GM18511 (cell line): ENCODE data around the gene SEPTIN5.
"Not testable (repeated sequence)": the region's sequence is repeated elsewhere in the genome, so short reads cannot be mapped to it uniquely, and the experiment has no call there.

Experiments used
- ATAC-seq: cut with Tn5 transposase; IDR thresholded peaks from one replicate; pipeline ENCODE4 v1.9.1; 2021; ENCODE audit warnings: mild to moderate bottlenecking, moderate library complexity; ENCODE audit not compliant: unreplicated experiment

SEPTIN5 gene

GRCh38 chr22:19680287-19680881, 33.9 kb upstream of the SEPTIN5 start:
- no peak for ATAC-seq

- ATAC-seq, result no peak
These were observed 33.1 kb upstream of the SEPTIN5 start for GRCh38 chr22:19680911-19681862.

- no peak for ATAC-seq
These were observed 32.4 kb upstream of the SEPTIN5 start for GRCh38 chr22:19681863-19682245.

- ATAC-seq, result no peak
These were observed 27.4 kb upstream of the SEPTIN5 start for GRCh38 chr22:19686946-19687345.

GRCh38 chr22:19687561-19688300, 26.6 kb upstream of the SEPTIN5 start:
- ATAC-seq, result no peak

GRCh38 chr22:19688301-19689290, 25.7 kb upstream of the SEPTIN5 start:
- ATAC-seq, result no peak

GRCh38 chr22:19689408-19689807, 24.9 kb upstream of the SEPTIN5 start:
- ATAC-seq, result no peak

- no peak for ATAC-seq
These were observed 23.1 kb upstream of the SEPTIN5 start for GRCh38 chr22:19691007-19691720.

GRCh38 chr22:19691721-19692341, 22.5 kb upstream of the SEPTIN5 start:
- ATAC-seq, result no peak

- ATAC-seq, result no peak
These were observed 20.7 kb upstream of the SEPTIN5 start for GRCh38 chr22:19693581-19693980.

- no peak for ATAC-seq
These were observed 20.2 kb upstream of the SEPTIN5 start for GRCh38 chr22:19693981-19694670.

GRCh38 chr22:19694696-19695095, 19.6 kb upstream of the SEPTIN5 start:
- no peak for ATAC-seq

GRCh38 chr22:19696504-19697276, 17.6 kb upstream of the SEPTIN5 start:
- no peak for ATAC-seq

- ATAC-seq, result not testable (repeated sequence)
These were observed 16.4 kb upstream of the SEPTIN5 start for GRCh38 chr22:19697871-19698270.

- no peak for ATAC-seq
These were observed 13.4 kb upstream of the SEPTIN5 start for GRCh38 chr22:19700790-19701419.

GRCh38 chr22:19701420-19702145, 12.7 kb upstream of the SEPTIN5 start:
- no peak for ATAC-seq

- ATAC-seq, result no peak
These were observed 10.4 kb upstream of the SEPTIN5 start for GRCh38 chr22:19703869-19704268.
